NB4 (cell line): ENCODE results near the gene IBA57.

Source experiments
- DNase-seq: peaks from one replicate; pipeline ENCODE4 v3.0.0; 2010; ENCODE audit warnings: low read depth
- H3K4me3 ChIP-seq: one replicate; pipeline ENCODE4 v1.5.1; 2011; ENCODE audit warnings: mild to moderate bottlenecking, low read depth, low read length, moderate library complexity
- CTCF ChIP-seq: IDR thresholded peaks from one replicate; pipeline ENCODE4 v1.5.1; 2012; ENCODE audit warnings: low read depth, low read length
- MAX ChIP-seq: IDR thresholded peaks from 2 replicates; pipeline ENCODE4 v1.6.1; 2011; ENCODE audit warnings: low read depth, low read length
- MYC ChIP-seq: IDR thresholded peaks from 2 replicates; pipeline ENCODE4 v1.6.1; 2011; ENCODE audit warnings: low read depth, low read length
- POLR2A ChIP-seq: IDR thresholded peaks from 2 replicates; pipeline ENCODE4 v1.6.1; 2011; ENCODE audit warnings: mild to moderate bottlenecking; ENCODE audit not compliant: insufficient read length; ENCODE audit errors: extremely low read depth

IBA57 gene

GRCh38 chr1:228142701-228143136 lies 22.9 kb upstream of the IBA57 start:
- TF ChIP-seq MAX (no peak), MYC (no peak), POLR2A (no peak), CTCF (no peak)
- no peak overlapping the region for H3K4me3 ChIP-seq
- no peak for DNase-seq

GRCh38 chr1:228143480-228144192 lies 22.0 kb upstream of the IBA57 start:
- TF ChIP-seq POLR2A = no peak
- TF ChIP-seq MAX = no peak
- no peak for TF ChIP-seq MYC
- TF ChIP-seq CTCF = no peak
- H3K4me3 ChIP-seq = no peak overlapping the region
- no peak for DNase-seq

GRCh38 chr1:228144193-228144992 lies 21.2 kb upstream of the IBA57 start:
- no peak for DNase-seq
- no peak overlapping the region for H3K4me3 ChIP-seq
- TF ChIP-seq MAX = no peak
- TF ChIP-seq POLR2A = no peak
- no peak for TF ChIP-seq MYC
- no peak for TF ChIP-seq CTCF

- DNase-seq = no peak
- no peak for TF ChIP-seq MYC
- TF ChIP-seq MAX = no peak
- no peak for TF ChIP-seq CTCF
- H3K4me3 ChIP-seq = no peak overlapping the region
Measured at GRCh38 chr1:228144993-228145343, 20.6 kb upstream of the IBA57 start.

GRCh38 chr1:228145463-228146416 lies 19.9 kb upstream of the IBA57 start:
- no peak for DNase-seq
- TF ChIP-seq CTCF (no peak), MYC (no peak), POLR2A (no peak), MAX (no peak)
- no peak overlapping the region for H3K4me3 ChIP-seq
